ENCODE measurements around the gene BICC1.

BICC1 gene

GRCh38 chr10:58651742-58652141 lies 139.1 kb downstream of the BICC1 start:
- no peak for DNase-seq

GRCh38 chr10:58653139-58653538 lies 140.5 kb downstream of the BICC1 start:
- no peak for DNase-seq

- no peak for DNase-seq
Observed at GRCh38 chr10:58660575-58661255, 148.0 kb downstream of the BICC1 start.

DNA sequence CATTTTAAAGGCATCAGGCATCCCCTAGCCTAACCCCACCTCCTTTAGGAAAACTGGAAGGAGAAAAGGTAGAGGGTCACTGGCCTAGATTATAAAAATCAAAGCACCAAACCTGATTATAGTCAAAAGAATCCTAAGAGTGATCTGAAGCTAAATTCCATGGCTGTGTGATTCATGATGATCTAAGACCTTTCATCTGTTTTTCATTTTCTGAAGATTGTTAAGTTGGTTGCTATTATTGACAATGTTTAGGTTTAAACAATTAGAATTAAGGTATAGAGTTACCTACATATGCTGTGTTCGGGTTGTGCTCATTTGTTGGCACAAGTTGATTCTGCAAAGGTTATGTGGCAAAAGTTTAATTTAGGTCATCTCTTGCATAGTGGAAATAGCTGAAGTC lies 148.7 kb downstream of the BICC1 start:
- no peak for DNase-seq

GRCh38 chr10:58661902-58662301 lies 149.2 kb downstream of the BICC1 start:
- no peak for DNase-seq

GRCh38 chr10:58662314-58662713 lies 149.6 kb downstream of the BICC1 start:
- no peak for DNase-seq

- DNase-seq = no peak
Observed at GRCh38 chr10:58665361-58665760, 152.7 kb downstream of the BICC1 start.

- no peak for DNase-seq
Observed at GRCh38 chr10:58666024-58666423, 153.4 kb downstream of the BICC1 start.

DNA sequence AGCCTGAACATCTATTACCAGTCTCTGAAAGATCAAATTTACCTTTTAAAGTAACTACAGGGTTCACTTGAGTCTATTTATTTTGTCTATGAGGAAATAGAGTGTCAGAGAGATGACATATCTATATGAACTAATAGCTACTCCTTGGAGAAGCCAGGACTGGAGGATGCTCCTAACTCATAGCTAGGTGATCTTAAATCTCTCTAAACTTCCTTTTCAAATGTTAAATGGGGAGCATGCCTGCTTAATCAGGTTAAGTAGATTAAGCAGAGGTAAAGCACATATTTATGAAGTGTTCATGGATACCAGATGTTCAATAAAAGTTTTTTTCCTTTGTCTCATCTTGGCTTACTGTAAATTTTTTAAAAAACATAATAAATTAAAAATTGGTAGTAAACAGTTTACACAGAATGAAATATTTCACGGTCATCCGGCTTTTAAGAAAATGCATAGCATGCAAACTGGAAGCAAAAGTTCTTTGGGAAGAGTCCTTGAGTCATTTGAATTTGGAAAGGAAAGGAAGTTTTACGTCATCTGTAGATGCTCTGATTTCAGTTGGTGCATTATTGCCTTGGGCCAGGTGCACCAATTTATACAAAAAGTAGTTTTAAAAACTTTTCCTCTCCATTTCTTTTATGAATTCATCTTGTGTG lies 155.1 kb downstream of the BICC1 start:
- no peak for DNase-seq

GRCh38 chr10:58672845-58673244 lies 160.2 kb downstream of the BICC1 start:
- no peak for DNase-seq

DNA sequence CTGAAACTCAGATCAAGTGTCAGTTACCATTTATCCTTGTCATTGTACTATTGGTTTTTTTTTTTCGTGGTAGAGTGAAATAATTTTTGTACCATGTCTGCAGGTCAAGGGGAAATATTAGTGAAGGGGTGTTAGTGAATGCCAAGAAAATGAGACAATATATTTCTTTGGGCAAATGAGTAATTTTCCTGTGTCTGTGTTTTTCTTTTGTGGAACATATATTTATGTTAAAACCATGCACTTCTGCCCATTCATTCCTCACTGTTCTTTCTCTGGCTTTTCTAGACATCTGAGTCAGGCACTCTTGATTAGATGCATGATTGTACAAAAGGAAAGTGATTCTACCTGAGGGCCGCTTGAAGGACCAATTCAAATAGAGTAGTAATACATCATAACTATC lies 161.6 kb downstream of the BICC1 start:
- no peak for DNase-seq

GRCh38 chr10:58675321-58675720 lies 162.6 kb downstream of the BICC1 start:
- no peak for DNase-seq

GRCh38 chr10:58691528-58691927 lies 178.9 kb downstream of the BICC1 start:
- no peak for DNase-seq

DNA sequence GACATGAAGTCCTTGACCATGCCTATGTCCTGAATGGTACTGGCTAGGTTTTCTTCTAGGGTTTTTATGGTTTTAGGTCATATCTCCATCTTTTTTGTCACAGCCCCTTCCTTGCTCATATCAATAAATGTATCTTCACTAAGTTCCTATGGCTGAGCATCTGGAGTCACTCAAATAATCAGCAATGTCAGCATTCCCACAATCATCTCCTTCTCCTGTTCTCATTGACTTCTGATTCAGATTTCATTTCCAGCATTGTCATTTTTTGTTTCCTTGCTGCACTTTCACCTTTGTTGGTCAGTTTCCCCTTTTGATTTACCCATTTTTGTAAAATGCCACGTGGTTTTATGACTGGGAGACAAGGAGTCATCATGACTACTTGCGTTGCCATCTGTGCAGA lies 181.2 kb downstream of the BICC1 start:
- no peak for DNase-seq

DNA sequence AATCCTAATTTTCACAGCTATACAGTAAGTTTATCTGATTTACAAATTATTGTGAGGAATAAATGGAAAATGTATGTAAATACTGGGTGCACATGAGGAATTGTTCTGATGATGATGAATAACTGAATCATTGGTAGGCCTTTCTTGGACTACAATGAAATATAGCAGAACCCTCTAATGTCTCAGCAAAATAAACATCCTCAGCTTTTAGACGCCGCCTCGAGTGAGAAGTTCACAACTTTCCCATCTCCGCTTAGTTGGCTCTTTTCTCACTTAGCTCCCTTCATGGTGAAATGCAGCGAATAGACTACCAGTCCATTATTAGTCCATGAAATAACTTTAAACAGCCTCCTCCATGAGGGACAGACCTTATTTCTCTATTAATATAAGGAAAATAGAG lies 182.3 kb downstream of the BICC1 start:
- no peak for DNase-seq

DNA sequence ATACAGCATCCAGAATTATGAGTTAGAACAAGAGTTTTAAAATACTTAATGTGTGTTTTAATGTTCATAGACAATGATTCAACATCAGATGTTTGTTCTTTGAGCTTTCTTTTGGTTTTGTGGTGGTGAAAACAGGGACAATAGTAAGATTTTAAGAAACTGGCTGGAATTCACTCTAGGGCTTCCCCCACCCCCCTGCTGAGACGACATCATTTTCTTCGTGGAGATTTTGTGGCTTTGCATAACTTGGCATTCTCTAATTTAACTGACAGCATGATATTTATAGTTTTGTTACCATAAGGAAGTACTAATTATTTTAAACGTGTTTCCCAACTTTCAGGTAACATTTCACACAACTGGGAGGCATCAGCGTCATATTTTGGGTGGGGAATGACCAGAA lies 184.1 kb downstream of the BICC1 start:
- no peak for DNase-seq

GRCh38 chr10:58697691-58698090 lies 185.0 kb downstream of the BICC1 start:
- DNase-seq = no peak

DNA sequence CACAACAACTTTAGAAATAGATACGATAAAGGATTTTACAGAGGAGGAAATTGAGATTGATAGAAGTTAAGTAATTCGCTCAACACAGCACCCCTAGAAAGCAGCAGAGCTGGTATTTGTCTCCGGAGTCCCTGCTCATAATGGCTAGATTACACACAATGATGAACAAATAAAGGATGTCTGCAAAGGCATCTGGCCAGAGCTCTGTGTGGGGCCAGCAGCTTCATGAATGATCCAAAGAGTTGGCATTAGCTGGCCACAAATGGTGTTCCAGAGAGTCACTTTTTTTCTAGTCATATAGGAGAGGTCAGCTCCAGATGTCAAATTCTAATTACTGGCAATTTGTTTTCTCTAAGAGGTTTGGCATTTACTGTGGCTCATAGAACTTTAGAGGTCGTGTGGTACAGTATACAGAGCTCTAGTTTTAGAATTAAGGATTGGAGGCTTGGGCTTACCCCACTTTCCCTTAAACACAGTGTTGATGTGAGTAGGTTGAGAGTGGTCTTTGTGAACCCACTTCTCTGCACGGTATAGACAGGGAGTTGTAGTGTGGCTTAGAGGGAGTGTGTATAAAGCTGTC lies 186.2 kb downstream of the BICC1 start:
- DNase-seq = no peak

DNA sequence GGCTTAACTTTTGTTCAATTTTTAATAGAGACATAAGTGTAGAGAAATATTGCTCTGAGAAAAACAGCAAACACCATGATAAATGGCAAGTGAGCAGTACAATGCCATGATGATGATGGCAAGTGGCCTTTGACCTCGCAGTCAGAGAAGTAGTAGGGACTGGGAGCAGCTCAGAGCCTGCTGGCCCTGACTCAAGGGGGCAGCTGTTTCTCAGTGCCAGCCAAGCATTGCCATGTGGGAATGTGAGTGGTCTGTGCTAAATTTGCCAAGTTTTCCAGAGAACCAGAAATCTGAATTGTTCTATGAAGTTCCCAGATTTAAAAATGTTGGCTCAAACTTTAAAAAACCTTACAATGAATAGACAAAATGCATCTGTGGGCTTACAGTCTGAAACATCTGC lies 187.9 kb downstream of the BICC1 start:
- no peak for DNase-seq

- DNase-seq = no peak
Observed at GRCh38 chr10:58701405-58702135, 188.9 kb downstream of the BICC1 start.

DNA sequence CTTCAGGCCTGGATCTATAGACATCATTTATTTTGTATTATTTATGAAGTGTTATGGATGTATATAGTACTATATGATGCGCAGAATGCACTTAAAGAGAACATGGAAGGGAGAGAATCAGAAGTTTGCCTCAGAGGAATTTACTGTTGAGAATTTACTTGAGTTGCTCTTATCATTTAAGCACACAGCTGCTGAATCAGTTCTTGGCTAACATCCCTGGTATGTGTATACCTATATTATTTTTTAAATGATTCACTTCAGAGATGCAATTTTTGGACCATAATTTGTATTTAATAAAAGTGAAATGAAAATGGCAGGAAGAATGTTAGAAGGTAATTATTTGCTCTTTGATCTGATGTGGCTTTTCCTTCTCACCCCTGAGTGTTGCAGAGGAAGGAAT lies 191.6 kb downstream of the BICC1 start:
- DNase-seq = no peak

DNA sequence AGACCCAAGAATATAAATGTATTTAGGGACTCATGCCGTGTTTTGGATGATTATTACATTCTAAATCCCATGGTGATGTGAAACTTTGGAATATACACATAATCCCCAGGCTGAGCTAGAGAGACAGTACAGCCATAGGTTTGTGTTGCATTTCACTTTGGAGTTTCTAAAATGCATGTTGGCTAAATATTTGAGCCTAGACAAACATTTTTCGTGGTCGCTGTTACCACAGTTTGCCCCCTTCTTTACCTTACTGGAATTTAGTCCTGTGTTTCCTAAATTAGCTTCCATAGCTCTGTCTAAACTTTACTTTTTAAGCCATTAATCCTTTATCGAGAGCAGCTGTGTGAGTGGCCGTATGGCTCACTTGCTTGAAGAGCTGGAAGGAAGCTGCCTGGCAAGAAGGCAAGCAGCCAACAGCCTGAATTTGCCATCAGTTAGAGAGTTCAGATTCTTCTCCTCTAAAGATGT lies 192.0 kb downstream of the BICC1 start:
- DNase-seq = no peak

GRCh38 chr10:58706836-58707235 lies 194.2 kb downstream of the BICC1 start:
- DNase-seq = no peak

DNA sequence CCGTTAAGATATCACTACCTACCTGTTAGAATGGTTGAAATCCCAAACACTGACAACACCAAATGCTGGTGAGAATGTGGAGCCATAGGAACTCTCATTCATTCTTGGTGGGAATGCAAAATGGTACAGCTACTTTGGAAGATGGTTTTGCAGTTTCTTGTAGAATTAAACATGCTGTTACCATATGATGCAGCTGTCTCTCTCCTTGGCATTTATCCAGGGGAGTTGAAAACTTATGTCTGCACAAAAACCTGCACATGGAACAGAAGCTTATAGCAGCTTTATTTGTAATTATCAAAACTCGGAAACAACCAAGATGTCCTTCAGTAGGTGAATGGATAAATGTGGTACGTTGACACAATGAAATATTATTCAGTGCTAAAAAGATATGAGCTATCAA lies 199.5 kb downstream of the BICC1 start:
- no peak for DNase-seq

All from DMS79 treated with DMSO at 0.1 percent for 48 hours (cell line).